HCT116 (cell line): ENCODE data around the gene CACNA2D3. TPM values are rescaled to one million over a fixed set of nuclear protein-coding genes. Genes with fewer than 3 reads are reported as not detected.

ENCODE experiments used
- ATAC-seq: fragments of 200-7000 bp; cut with Tn5 transposase; 2 replicates; pipeline ENCODE4 v1.9.1; 2020; ENCODE audit warnings: mild to moderate bottlenecking, moderate library complexity
- BruUV-seq: library from RNA; stranded (reverse); fragments of 400-500 nt; replicated peaks from 2 replicates; lab custom pipeline; 2021; lab: Mats Ljungman, UMichigan
- CTCF ChIA-PET: fragments of 300-600 bp; sonication (Branson Sonifier 250); formaldehyde crosslinking; loops from one replicate; lab custom pipeline; 2021; ENCODE audit warnings: antibody characterized with exemption; lab: Charles Lee
- POLR2A ChIA-PET: fragments of 300-600, 350-600 bp; sonication (Branson Sonifier 250); formaldehyde crosslinking; loops from one replicate; lab custom pipeline; 2021; ENCODE audit warnings: antibody characterized with exemption; lab: Charles Lee
- RAD21 ChIA-PET, 2 experiments: fragments of 300-600 bp; sonication (Branson Sonifier 250); formaldehyde crosslinking; loops; one replicate each; lab custom pipeline; 2023; ENCODE audit warnings: low total read pairs in 2 of 2; ENCODE audit not compliant: uncharacterized antibody in 2 of 2, unreplicated experiment in 2 of 2, low non-redundant PET in 1 of 2; lab: Charles Lee
- DNase-seq: peaks from one replicate; pipeline ENCODE4 v3.0.0-alpha.2; 2010; ENCODE audit warnings: low read depth, low spot score
- H2AFZ ChIP-seq: fragments of 200-600 bp; shearing (Covaris generic), sonication (generic); 2 replicates; pipeline ENCODE4 v1.6.1; 2017; ENCODE audit warnings: low read depth, mixed run types, mixed read lengths, antibody characterized with exemption, low read length; ENCODE audit not compliant: poor library complexity, severe bottlenecking
- H3K27ac ChIP-seq: 2 replicates; pipeline ENCODE4 v1.5.1; 2012; ENCODE audit warnings: low read depth, low read length
- H3K27me3 ChIP-seq: fragments of 200-600 bp; sonication (generic); 2 replicates; pipeline ENCODE4 v1.6.1; 2016; ENCODE audit warnings: mixed run types, low read length, mixed read lengths; ENCODE audit not compliant: insufficient read depth
- H3K36me3 ChIP-seq, 2 experiments: fragments of 200-500 bp in 1 of 2; fragments of 200-600 bp in 1 of 2; sonication (Bioruptor generic) in 1 of 2; sonication (generic) in 1 of 2; 2 replicates each; pipeline versions ENCODE4 v1.5.1 to v1.6.1; 2014 to 2016; ENCODE audit warnings: low read length in 2 of 2, inconsistent platforms in 1 of 2, mixed read lengths in 1 of 2, mixed run types in 1 of 2; ENCODE audit not compliant: insufficient read depth in 2 of 2, control insufficient read depth in 1 of 2
- H3K4me1 ChIP-seq, 2 experiments: fragments of 200-600 bp in 1 of 2; sonication (generic) in 1 of 2; 2 replicates each; pipeline versions ENCODE4 v1.5.1 to v1.6.1; 2012 to 2017; ENCODE audit warnings: low read length in 2 of 2, inconsistent platforms in 1 of 2, mild to moderate bottlenecking in 1 of 2, mixed read lengths in 1 of 2, mixed run types in 1 of 2, moderate library complexity in 1 of 2; ENCODE audit not compliant: insufficient read depth in 2 of 2, control insufficient read depth in 1 of 2
- H3K4me2 ChIP-seq: fragments of 200-600 bp; sonication (generic); 2 replicates; pipeline ENCODE4 v1.6.1; 2017; ENCODE audit warnings: mixed run types, low read length, mixed read lengths
- H3K4me3 ChIP-seq, 2 experiments: fragments of 200-600 bp in 1 of 2; sonication (generic) in 1 of 2; replicated peaks in 1 of 2; 2 replicates each; pipeline ENCODE4 v1.5.1; 2011 to 2016; ENCODE audit warnings: low read length in 2 of 2, control low read depth in 1 of 2, low read depth in 1 of 2, mild to moderate bottlenecking in 1 of 2, mixed read lengths in 1 of 2, mixed run types in 1 of 2
- H3K79me2 ChIP-seq: fragments of 200-600 bp; sonication (generic); 2 replicates; pipeline ENCODE4 v1.6.1; 2017; ENCODE audit warnings: mild to moderate bottlenecking, mixed run types, low read length, moderate library complexity, mixed read lengths; ENCODE audit not compliant: insufficient read depth
- H3K9ac ChIP-seq: fragments of 200-600 bp; sonication (generic); 2 replicates; pipeline ENCODE4 v1.6.1; 2016; ENCODE audit warnings: low read length, mixed read lengths
- H3K9me2 ChIP-seq: fragments of 200-600 bp; sonication (generic), shearing (Covaris generic); 2 replicates; pipeline ENCODE4 v1.6.1; 2017; ENCODE audit warnings: mixed run types, mild to moderate bottlenecking, moderate library complexity; ENCODE audit not compliant: insufficient read depth
- H3K9me3 ChIP-seq, 2 experiments: fragments of 200-500 bp in 1 of 2; fragments of 200-600 bp in 1 of 2; sonication (Bioruptor generic) in 1 of 2; sonication (generic) in 1 of 2; 2 replicates each; pipeline ENCODE4 v1.6.1; 2014 to 2017; ENCODE audit warnings: low read length in 2 of 2, mixed read lengths in 2 of 2, inconsistent platforms in 1 of 2, low read depth in 1 of 2, mild to moderate bottlenecking in 1 of 2, mixed run types in 1 of 2, moderate library complexity in 1 of 2; ENCODE audit not compliant: control insufficient read depth in 1 of 2, insufficient read depth in 1 of 2
- H4K20me1 ChIP-seq: fragments of 200-600 bp; sonication (generic), shearing (Covaris generic); 2 replicates; pipeline ENCODE4 v1.6.1; 2017; ENCODE audit warnings: mixed run types, mild to moderate bottlenecking, moderate library complexity; ENCODE audit not compliant: insufficient read depth
- ATF3 ChIP-seq: IDR thresholded peaks from 2 replicates; pipeline ENCODE4 v1.6.1; 2012
- CEBPB ChIP-seq: IDR thresholded peaks from 2 replicates; pipeline ENCODE4 v1.6.1; 2012; ENCODE audit warnings: low read depth
- CTCF ChIP-seq, 3 experiments: fragments of 200-600 bp in 1 of 3; sonication (generic) in 1 of 3; IDR thresholded peaks in 2 of 3; conservative IDR thresholded peaks in 1 of 3; 2 replicates each; pipeline ENCODE4 v1.5.1; 2012 to 2017; ENCODE audit warnings: low read depth in 2 of 3, low read length in 2 of 3, antibody characterized with exemption in 1 of 3, borderline replicate concordance in 1 of 3, control low read depth in 1 of 3, mild to moderate bottlenecking in 1 of 3, mixed read lengths in 1 of 3, mixed run types in 1 of 3, moderate library complexity in 1 of 3; ENCODE audit not compliant: insufficient read depth in 1 of 3
- ELF1 ChIP-seq: IDR thresholded peaks from 2 replicates; pipeline ENCODE4 v1.6.1; 2012; ENCODE audit warnings: low read depth, borderline replicate concordance
- EZH2 ChIP-seq: fragments of 200-600 bp; sonication (generic); IDR thresholded peaks from 2 replicates; pipeline ENCODE4 v1.6.1; 2017; ENCODE audit warnings: antibody characterized with exemption, mixed run types
- JUND ChIP-seq: IDR thresholded peaks from 2 replicates; pipeline ENCODE4 v1.6.1; 2012
- MAX ChIP-seq: IDR thresholded peaks from 2 replicates; pipeline ENCODE4 v1.6.1; 2012
- SP1 ChIP-seq: IDR thresholded peaks from 2 replicates; pipeline ENCODE4 v1.6.1; 2012; ENCODE audit warnings: low read depth
- ZBTB33 ChIP-seq: IDR thresholded peaks from 2 replicates; pipeline ENCODE4 v1.6.1; 2011; ENCODE audit warnings: mild to moderate bottlenecking, low read length, moderate library complexity; ENCODE audit not compliant: insufficient replicate concordance; ENCODE audit errors: extremely low read depth
- intact Hi-C: fragments of 100-400 bp; cut with micrococcal nuclease; formaldehyde crosslinking; loops from 2 replicates; pipeline ENCODE4 v1.10.0; 2022
- total RNA-seq: library from RNA; stranded (reverse); gene quantifications from one replicate; pipeline ENCODE4 v1.2.1, GENCODE V29; 2021; ENCODE audit not compliant: unreplicated experiment

CACNA2D3 gene
- total RNA-seq, 1 experiment from 2014 or later, result 0.20 TPM

GRCh38 chr3:54810401-54810800 is 688.0 kb downstream of the CACNA2D3 start:
- Histone ChIP-seq H3K9me2 (no peaks in the 10 kb centered on the region), H4K20me1 (no peaks in the 10 kb centered on the region)
- intact Hi-C loops, result no loop called here
- ChIA-PET POLR2A (no interaction called here), CTCF (no interaction called here), RAD21 (no interaction called here)
- DNase-seq (no peak), ATAC-seq (no peak)
- TF ChIP-seq CEBPB (no peak), EZH2 (no peak), MAX (no peak), ELF1 (no peak), JUND (no peak), SP1 (no peak), ATF3 (no peak), CTCF (IDR thresholded peaks at IDR 0.05 in 2 of 3, conservative IDR thresholded peaks at IDR 0.05 in 1 of 3; ENCODE audit: borderline replicate concordance in 1 of 3, insufficient read depth in 1 of 3, low read depth in 2 of 3, low read length in 2 of 3) (no peak), ZBTB33 (no peak)
- TF ChIP-seq, all 23 proteins: peak for 0
- Histone ChIP-seq H3K27me3 (no peaks in the 10 kb centered on the region), H3K4me2 (no peak overlapping the region), H3K9ac (no peak overlapping the region), H3K9me3 (peaks cover 0 to 5% of the 10 kb centered on the region in 2 experiments; a peak in 1 of 4 replicates), H3K4me3 (no peak overlapping the region), H2AFZ (no peak overlapping the region), H3K4me1 (no peaks in the 10 kb centered on the region), H3K36me3 (no peaks in the 10 kb centered on the region), H3K27ac (no peak overlapping the region), H3K79me2 (no peaks in the 10 kb centered on the region)
- BruUV-seq, result no TSS peak
